ENCODE data around the gene MYOD1. TPM values are rescaled to one million over a fixed set of nuclear protein-coding genes. Genes with fewer than 3 reads are reported as not detected.

Gene MYOD1
- total and polyA plus RNA-seq, 9 donors: not detected

- 76 to 87% (median 85%) methylated on average over 8 of the region's 8 CpGs for WGBS, 3 donors
- no peaks in the 10 kb centered on the region for H3K4me1 ChIP-seq (ENCODE audit: insufficient read depth)
- peak in 1 of 5 donors; percentile 4 for DNase-seq
- H3K27me3 ChIP-seq: no peaks in the 10 kb centered on the region
- no peak for TF ChIP-seq POLR2A (IDR thresholded peaks at IDR 0.05)
- TF ChIP-seq EP300 (IDR thresholded peaks at IDR 0.05): no peak
- TF ChIP-seq, protein P1, sequence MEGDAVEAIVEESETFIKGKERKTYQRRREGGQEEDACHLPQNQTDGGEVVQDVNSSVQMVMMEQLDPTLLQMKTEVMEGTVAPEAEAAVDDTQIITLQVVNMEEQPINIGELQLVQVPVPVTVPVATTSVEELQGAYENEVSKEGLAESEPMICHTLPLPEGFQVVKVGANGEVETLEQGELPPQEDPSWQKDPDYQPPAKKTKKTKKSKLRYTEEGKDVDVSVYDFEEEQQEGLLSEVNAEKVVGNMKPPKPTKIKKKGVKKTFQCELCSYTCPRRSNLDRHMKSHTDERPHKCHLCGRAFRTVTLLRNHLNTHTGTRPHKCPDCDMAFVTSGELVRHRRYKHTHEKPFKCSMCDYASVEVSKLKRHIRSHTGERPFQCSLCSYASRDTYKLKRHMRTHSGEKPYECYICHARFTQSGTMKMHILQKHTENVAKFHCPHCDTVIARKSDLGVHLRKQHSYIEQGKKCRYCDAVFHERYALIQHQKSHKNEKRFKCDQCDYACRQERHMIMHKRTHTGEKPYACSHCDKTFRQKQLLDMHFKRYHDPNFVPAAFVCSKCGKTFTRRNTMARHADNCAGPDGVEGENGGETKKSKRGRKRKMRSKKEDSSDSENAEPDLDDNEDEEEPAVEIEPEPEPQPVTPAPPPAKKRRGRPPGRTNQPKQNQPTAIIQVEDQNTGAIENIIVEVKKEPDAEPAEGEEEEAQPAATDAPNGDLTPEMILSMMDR (IDR thresholded peaks at IDR 0.05): no peak
- no peak overlapping the region for H3K27ac ChIP-seq
- H3K4me3 ChIP-seq: no peak overlapping the region
- H3K36me3 ChIP-seq: no peaks in the 10 kb centered on the region
- intact Hi-C loops (cut with DNase I): no loop called here
- no peaks in the 10 kb centered on the region for H3K9me3 ChIP-seq
These were observed 28.7 kb downstream of the MYOD1 start for GRCh38 chr11:17748044-17748443.

DNA sequence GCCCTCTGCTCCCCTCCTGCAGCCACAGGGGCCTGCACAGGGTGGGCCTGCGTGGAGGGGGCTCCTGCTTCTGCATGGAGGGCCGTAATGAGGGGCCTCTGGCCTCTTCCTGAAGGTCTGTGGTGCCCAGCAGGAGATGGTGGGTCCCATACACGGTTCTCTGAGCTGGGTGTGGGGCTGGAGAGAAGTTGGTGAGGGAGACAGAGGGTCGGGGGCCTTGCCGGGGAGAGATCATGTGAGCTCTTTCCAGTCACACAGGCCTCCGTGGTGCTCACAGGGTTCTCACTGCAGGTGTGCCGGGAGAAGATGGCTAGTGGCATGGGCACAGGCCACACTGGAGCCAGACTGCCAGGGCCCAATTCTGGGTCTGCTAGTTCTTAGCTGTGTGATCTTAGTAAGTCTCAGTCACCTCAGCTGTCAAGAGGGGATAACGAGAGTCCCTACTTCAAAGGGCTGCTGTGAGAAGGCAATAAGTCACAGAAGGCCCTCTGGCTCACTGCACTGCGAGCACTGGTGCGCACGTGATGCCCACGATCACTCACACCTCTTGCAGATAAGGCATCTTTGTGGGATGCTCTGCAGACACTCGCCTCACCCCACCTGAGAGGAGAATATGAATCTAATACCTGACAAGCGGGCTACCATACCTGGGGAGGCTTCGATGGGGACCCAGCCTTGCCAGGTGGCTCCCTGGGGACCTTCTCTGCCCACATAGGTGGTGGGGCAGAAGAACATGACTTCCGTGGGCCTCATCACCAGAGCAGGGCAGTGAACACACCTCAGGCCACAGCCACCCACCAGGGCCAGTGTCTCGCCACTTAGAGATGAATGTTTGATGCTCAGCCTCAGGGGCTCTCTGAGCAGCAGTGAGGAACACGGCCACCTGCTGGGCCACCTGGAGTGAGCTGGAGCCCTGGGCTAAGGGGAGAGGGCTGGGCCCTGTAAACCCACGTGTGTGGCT is 29.7 kb downstream of the MYOD1 start:
- Histone ChIP-seq H3K36me3 (no peaks in the 10 kb centered on the region), H3K9me3 (no peaks in the 10 kb centered on the region), H3K27ac (no peak overlapping the region), H3K4me1 (ENCODE audit: insufficient read depth) (no peaks in the 10 kb centered on the region), H3K27me3 (no peaks in the 10 kb centered on the region), H3K4me3 (no peak overlapping the region)
- TF ChIP-seq, protein P1 (IDR thresholded peaks at IDR 0.05): no peak
- no peak for TF ChIP-seq POLR2A (IDR thresholded peaks at IDR 0.05)
- no peak for TF ChIP-seq EP300 (IDR thresholded peaks at IDR 0.05)
- DNase-seq: peak in 1 of 5 donors; percentile 14
- WGBS, 3 donors: 75 to 79% (median 78%) methylated on average over 18 to 19 of the region's 19 CpGs
- intact Hi-C loops (cut with DNase I): no loop called here

DNA sequence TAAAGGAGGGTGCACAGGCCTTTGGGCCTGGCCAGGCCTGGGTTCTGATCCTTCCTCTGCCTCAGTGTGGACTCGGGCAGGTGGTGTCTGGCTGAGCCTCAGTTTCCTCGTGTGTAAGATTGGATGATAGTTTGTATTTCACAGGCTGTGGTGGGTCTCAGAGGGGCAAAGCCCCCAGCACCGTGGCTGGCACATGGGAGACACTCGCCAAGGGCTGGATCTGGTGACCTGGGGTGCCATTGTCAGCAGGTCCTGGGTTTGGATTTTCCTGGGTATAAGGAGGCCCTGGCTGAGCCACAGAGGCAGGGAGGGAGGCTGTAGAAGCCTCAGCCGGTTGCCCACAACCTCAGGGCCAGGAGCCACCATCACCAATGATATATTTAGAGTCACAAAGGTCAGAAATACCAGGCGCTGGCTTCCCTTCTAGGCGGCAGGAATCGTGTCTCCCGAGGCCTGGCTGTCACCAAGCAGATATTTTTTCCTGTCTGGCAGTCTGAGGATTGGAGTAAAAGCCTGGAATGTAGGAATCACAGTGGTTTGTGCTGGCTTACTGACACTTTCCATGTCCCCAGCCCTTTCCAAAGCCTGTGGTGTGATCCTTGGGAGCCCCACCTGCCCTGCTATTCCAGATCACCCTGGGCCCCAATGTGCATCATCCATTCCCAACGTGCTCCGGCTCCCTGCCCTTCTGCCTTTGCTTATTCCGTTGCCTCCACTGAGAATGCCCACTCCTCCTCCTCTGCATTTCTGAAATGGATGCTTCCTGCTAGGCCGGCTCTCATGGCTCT is 30.8 kb downstream of the MYOD1 start:
- peak in 1 of 5 donors; percentile 11 for DNase-seq

GRCh38 chr11:17750801-17751165 is 31.4 kb downstream of the MYOD1 start:
- TF ChIP-seq EP300 (IDR thresholded peaks at IDR 0.05): no peak
- TF ChIP-seq, protein P1 (IDR thresholded peaks at IDR 0.05): no peak
- no peak for TF ChIP-seq POLR2A (IDR thresholded peaks at IDR 0.05)
- intact Hi-C loops (cut with DNase I): no loop called here

More for the DNA sequence above, 30.8 kb downstream of the MYOD1 start:
- 58 to 69% (median 59%) methylated on average over 13 of the region's 13 CpGs for WGBS, 3 donors
- TF ChIP-seq POLR2A (IDR thresholded peaks at IDR 0.05): no peak
- TF ChIP-seq, protein P1 (IDR thresholded peaks at IDR 0.05): no peak
- no peak for TF ChIP-seq EP300 (IDR thresholded peaks at IDR 0.05)
- Histone ChIP-seq H3K4me3 (no peak overlapping the region), H3K9me3 (no peaks in the 10 kb centered on the region), H3K27ac (no peak overlapping the region), H3K36me3 (no peaks in the 10 kb centered on the region), H3K27me3 (no peaks in the 10 kb centered on the region), H3K4me1 (ENCODE audit: insufficient read depth) (no peaks in the 10 kb centered on the region)
- intact Hi-C loops (cut with DNase I): no loop called here

More at GRCh38 chr11:17750801-17751165, 31.4 kb downstream of the MYOD1 start:
- Histone ChIP-seq H3K4me1 (ENCODE audit: insufficient read depth) (no peaks in the 10 kb centered on the region), H3K27ac (no peak overlapping the region), H3K4me3 (no peak overlapping the region), H3K36me3 (no peaks in the 10 kb centered on the region), H3K9me3 (no peaks in the 10 kb centered on the region), H3K27me3 (no peaks in the 10 kb centered on the region)
- 78 to 84% (median 81%) methylated on average over 2 of the region's 2 CpGs for WGBS, 3 donors
- DNase-seq: no peak

All from ovary (tissue), 9 donors.